ENCODE data around the gene MPZL3.
"Not testable (repeated sequence)": the region's sequence is repeated elsewhere in the genome, so short reads cannot be mapped to it uniquely, and the experiment has no call there.

The MPZL3 gene

GRCh38 chr11:118193910-118194566 is 58.1 kb downstream of the MPZL3 start:
- no peak for DNase-seq (ENCODE audit: low read depth)

GRCh38 chr11:118192817-118193216 is 59.3 kb downstream of the MPZL3 start:
- not testable (repeated sequence) for DNase-seq (ENCODE audit: low read depth); H3K4me3 ChIP-seq (replicated peaks; ENCODE audit: low read depth, low read length)

More at GRCh38 chr11:118193910-118194566, 58.1 kb downstream of the MPZL3 start:
- no peak for TF ChIP-seq CTCF (IDR thresholded peaks at IDR 0.05; ENCODE audit: low read length, missing control alignments)
- H3K4me3 ChIP-seq (replicated peaks; ENCODE audit: low read depth, low read length): no peak overlapping the region

GRCh38 chr11:118190942-118191506 is 61.1 kb downstream of the MPZL3 start:
- DNase-seq (ENCODE audit: low read depth); H3K4me3 ChIP-seq (replicated peaks; ENCODE audit: low read depth, low read length): not testable (repeated sequence)

- no peak overlapping the region for H3K4me3 ChIP-seq (replicated peaks; ENCODE audit: low read depth, low read length)
- TF ChIP-seq CTCF (IDR thresholded peaks at IDR 0.05; ENCODE audit: low read length, missing control alignments): no peak
- no peak for DNase-seq (ENCODE audit: low read depth)
Observed at GRCh38 chr11:118186346-118187107, 65.6 kb downstream of the MPZL3 start.

GRCh38 chr11:118184784-118185579 is 67.2 kb downstream of the MPZL3 start:
- H3K4me3 ChIP-seq (replicated peaks; ENCODE audit: low read depth, low read length): no peak overlapping the region
- TF ChIP-seq CTCF (IDR thresholded peaks at IDR 0.05; ENCODE audit: low read length, missing control alignments): no peak
- no peak for DNase-seq (ENCODE audit: low read depth)

- not testable (repeated sequence) for DNase-seq (ENCODE audit: low read depth); H3K4me3 ChIP-seq (replicated peaks; ENCODE audit: low read depth, low read length)
Observed at GRCh38 chr11:118183691-118184090, 68.5 kb downstream of the MPZL3 start.

GRCh38 chr11:118180300-118180703 is 71.9 kb downstream of the MPZL3 start:
- TF ChIP-seq CTCF (IDR thresholded peaks at IDR 0.05; ENCODE audit: low read length, missing control alignments): no peak
- no peak overlapping the region for H3K4me3 ChIP-seq (replicated peaks; ENCODE audit: low read depth, low read length)
- peak; percentile 11 for DNase-seq (ENCODE audit: low read depth)

GRCh38 chr11:118176778-118177134 is 75.4 kb downstream of the MPZL3 start:
- DNase-seq (ENCODE audit: low read depth): no peak
- no peak overlapping the region for H3K4me3 ChIP-seq (replicated peaks; ENCODE audit: low read depth, low read length)
- TF ChIP-seq CTCF (IDR thresholded peaks at IDR 0.05; ENCODE audit: low read length, missing control alignments): no peak
